Measurements from ENCODE around the gene PPEF1.

GRCh38 chrX:18874560-18875255 lies 167.3 kb downstream of the PPEF1 start:
- TF ChIP-seq ZNF331 (CRISPR knock-in tag; IDR thresholded peaks at IDR 0.05; ENCODE audit: low read depth) (no peak), POLR2AphosphoS5 (IDR thresholded peaks at IDR 0.05; ENCODE audit: low read depth) (no peak), JUNB (IDR thresholded peaks at IDR 0.05; ENCODE audit: unreplicated experiment) (no peak), CTCF (conservative IDR thresholded peaks at IDR 0.05; ENCODE audit: low read depth in 2 of 2) (no peak), EZH2 (IDR thresholded peaks at IDR 0.05; ENCODE audit: low read depth, unreplicated experiment) (no peak), CREB1 (CRISPR knock-in tag; IDR thresholded peaks at IDR 0.05; ENCODE audit: low read depth) (no peak), REST (IDR thresholded peaks at IDR 0.05; ENCODE audit: unreplicated experiment) (no peak), EZH2phosphoT487 (IDR thresholded peaks at IDR 0.05; ENCODE audit: unreplicated experiment) (no peak), ZNF114 (CRISPR knock-in tag; IDR thresholded peaks at IDR 0.05) (no peak)

All from GM23338 (cell line).